NT2/D1 (cell line): Measurements from ENCODE around the gene DUS1L.

Experiments
- SUZ12 ChIP-seq: IDR thresholded peaks from 2 replicates; pipeline ENCODE4 v1.6.1; 2011; ENCODE audit not compliant: insufficient read length, insufficient read depth; ENCODE audit errors: extremely low read depth
- YY1 ChIP-seq: IDR thresholded peaks from 2 replicates; pipeline ENCODE4 v1.6.1; 2011; ENCODE audit not compliant: insufficient read length, insufficient read depth
- ZNF274 ChIP-seq: IDR thresholded peaks from 2 replicates; pipeline ENCODE4 v1.6.1; 2011; ENCODE audit warnings: mild to moderate bottlenecking, low read depth, low read length

DNA sequence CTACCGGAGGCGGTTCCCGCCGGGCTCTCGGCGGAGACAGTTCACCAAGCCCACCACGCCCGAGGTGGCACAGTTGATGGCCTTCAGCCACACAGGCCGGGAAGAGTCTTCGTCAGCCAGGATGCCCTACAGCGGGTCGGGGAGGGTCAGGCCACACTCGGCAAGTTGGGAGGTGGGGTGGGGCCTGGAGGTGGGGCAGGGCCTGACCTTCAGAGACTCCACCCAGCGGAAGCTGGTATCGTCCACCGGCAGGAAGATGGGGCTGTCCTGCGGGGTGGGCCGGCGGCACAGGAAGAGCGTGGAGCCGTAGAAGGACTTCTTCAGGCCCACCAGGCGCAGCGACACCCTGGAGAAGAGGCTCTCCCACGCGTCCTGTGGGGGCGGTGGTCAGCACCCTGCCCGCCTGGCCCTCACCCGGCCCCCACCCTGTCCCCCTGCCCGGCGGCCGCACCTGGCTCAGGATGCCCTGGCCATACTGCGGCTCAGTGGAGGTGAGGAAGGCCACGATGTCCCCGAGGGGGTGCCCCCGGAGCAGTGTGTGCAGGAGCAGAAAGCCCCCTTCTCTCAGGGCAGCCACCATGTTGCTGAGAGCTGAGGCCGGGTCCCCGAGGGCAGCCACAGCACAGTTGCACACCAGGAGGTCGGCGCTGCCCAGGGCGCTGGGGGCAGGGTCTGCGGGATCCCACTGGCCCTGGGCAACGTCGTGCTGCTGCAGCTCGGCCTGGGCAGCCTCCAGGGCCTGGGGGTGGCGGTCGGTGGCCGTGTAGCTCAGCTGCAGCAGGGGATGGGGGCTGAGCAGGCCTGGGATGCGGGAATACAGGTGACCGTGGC, 19.6 kb upstream of the DUS1L start:
- TF ChIP-seq ZNF274 (no peak), SUZ12 (no peak), YY1 (no peak)
